RWPE2 (cell line): ENCODE data around the gene DNAJB11.
"Not testable (repeated sequence)": the region's sequence is repeated elsewhere in the genome, so short reads cannot be mapped to it uniquely, and the experiment has no call there.

Experiments used
- ATAC-seq: fragments of 200-7000 bp; cut with Tn5 transposase; 3 replicates; pipeline ENCODE4 v1.9.1; 2021; ENCODE audit warnings: low read depth
- DNase-seq: peaks from one replicate; pipeline ENCODE4 v3.0.0-alpha.2; 2020; ENCODE audit warnings: low spot score
- H3K27ac ChIP-seq: fragments of 450-650 bp; 2 replicates; pipeline ENCODE4 v1.5.1; 2017; ENCODE audit warnings: mild to moderate bottlenecking; ENCODE audit not compliant: poor library complexity, severe bottlenecking
- H3K27me3 ChIP-seq: fragments of 250-450 bp; sonication (Bioruptor Pico); 2 replicates; pipeline ENCODE4 v1.5.1; 2021; ENCODE audit warnings: mild to moderate bottlenecking, moderate library complexity; ENCODE audit not compliant: insufficient read depth, poor library complexity, severe bottlenecking
- H3K36me3 ChIP-seq: fragments of 250-450 bp; sonication (Bioruptor Pico); 2 replicates; pipeline ENCODE4 v1.5.1; 2020; ENCODE audit warnings: low read depth, mild to moderate bottlenecking, moderate library complexity
- H3K4me1 ChIP-seq: fragments of 250-450 bp; sonication (Bioruptor Pico); 2 replicates; pipeline ENCODE4 v1.5.1; 2021; ENCODE audit warnings: mild to moderate bottlenecking, moderate library complexity; ENCODE audit not compliant: insufficient read depth, poor library complexity, severe bottlenecking
- H3K4me3 ChIP-seq: fragments of 250-450 bp; sonication (Bioruptor Pico); 2 replicates; pipeline ENCODE4 v1.5.1; 2021; ENCODE audit warnings: mild to moderate bottlenecking, moderate library complexity; ENCODE audit not compliant: severe bottlenecking
- H3K9me3 ChIP-seq: fragments of 250-450 bp; sonication (Bioruptor Pico); 2 replicates; pipeline ENCODE4 v1.5.1; 2021; ENCODE audit warnings: mild to moderate bottlenecking, moderate library complexity; ENCODE audit not compliant: severe bottlenecking
- TF ChIP-seq, protein P1 (sequence below): fragments of 450-650 bp; IDR thresholded peaks from one replicate; pipeline ENCODE4 v1.5.1; 2017; ENCODE audit warnings: mild to moderate bottlenecking, moderate library complexity; ENCODE audit not compliant: poor library complexity, severe bottlenecking

DNAJB11 gene

DNA sequence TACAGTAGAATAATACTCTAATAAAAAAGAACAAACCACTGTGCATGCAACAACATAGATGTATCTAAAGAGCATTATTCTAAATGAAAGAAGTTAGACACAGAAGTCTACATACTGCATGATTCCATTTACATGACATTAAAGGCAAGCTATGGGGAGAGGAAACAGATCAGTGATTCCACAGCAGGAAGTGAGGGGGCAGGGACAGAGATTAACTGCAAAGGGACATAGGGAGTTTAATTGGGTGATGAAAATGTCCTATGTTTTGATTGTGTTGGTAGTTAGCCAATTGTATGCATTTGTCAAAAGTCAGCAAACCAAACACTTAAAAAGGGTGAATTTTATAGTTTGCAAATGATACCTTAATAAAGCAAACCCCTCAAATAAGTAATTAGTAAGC is 40.1 kb upstream of the DNAJB11 start:
- Histone ChIP-seq H3K36me3 (no peaks in the 10 kb centered on the region), H3K4me1 (no peaks in the 10 kb centered on the region), H3K4me3 (no peak overlapping the region), H3K27ac (no peak overlapping the region), H3K9me3 (no peaks in the 10 kb centered on the region), H3K27me3 (no peaks in the 10 kb centered on the region)
- TF ChIP-seq, protein P1, sequence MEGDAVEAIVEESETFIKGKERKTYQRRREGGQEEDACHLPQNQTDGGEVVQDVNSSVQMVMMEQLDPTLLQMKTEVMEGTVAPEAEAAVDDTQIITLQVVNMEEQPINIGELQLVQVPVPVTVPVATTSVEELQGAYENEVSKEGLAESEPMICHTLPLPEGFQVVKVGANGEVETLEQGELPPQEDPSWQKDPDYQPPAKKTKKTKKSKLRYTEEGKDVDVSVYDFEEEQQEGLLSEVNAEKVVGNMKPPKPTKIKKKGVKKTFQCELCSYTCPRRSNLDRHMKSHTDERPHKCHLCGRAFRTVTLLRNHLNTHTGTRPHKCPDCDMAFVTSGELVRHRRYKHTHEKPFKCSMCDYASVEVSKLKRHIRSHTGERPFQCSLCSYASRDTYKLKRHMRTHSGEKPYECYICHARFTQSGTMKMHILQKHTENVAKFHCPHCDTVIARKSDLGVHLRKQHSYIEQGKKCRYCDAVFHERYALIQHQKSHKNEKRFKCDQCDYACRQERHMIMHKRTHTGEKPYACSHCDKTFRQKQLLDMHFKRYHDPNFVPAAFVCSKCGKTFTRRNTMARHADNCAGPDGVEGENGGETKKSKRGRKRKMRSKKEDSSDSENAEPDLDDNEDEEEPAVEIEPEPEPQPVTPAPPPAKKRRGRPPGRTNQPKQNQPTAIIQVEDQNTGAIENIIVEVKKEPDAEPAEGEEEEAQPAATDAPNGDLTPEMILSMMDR, result no peak
- no peak for ATAC-seq
- DNase-seq, result no peak

DNA sequence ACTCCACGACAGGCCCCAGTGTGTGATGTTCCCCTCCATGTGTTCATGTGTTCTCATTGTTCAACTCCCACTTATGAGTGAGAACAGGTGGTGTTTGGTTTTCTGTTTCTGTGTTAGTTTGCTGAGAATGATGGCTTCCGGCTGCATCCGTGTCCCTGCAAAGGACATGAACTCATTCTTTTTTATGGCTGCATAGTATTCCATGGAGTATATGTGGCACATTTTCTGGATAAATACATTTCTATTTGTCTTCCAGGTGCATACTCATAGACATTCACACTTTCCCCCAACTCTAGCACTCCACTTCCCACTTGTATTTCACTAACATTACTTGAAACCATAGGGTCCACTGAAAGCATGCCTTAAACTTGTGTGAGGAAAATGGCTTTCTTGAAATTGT is 38.8 kb upstream of the DNAJB11 start:
- H3K9me3 ChIP-seq, DNase-seq, H3K4me1 ChIP-seq, H3K27me3 ChIP-seq, ATAC-seq, H3K27ac ChIP-seq, H3K4me3 ChIP-seq, H3K36me3 ChIP-seq: not testable (repeated sequence)

DNA sequence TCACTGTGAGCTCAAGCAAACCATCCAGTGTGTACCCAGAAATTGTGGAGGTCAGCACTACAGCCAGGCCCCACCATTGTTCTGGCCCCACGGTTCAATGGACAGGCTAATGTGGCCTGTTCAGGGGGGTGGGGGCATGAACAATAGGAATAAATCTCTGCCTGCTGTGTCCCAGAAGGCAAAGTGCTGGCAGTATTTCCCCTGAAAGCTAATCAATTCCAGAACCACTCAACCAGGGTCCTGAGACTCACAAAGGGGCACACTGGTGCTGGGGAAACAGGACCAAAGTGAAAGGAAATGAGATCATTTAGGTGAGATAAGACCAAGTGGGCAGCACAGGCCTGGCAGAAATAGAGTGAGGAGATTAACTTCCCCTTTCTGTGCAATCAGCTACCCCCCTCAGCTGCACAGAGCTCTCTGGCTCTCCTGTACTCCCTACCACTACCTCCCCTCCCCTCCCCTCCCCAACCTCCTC is 37.9 kb upstream of the DNAJB11 start:
- TF ChIP-seq, protein P1, result no peak
- Histone ChIP-seq H3K4me1 (no peaks in the 10 kb centered on the region), H3K27me3 (no peaks in the 10 kb centered on the region), H3K4me3 (no peak overlapping the region), H3K9me3 (no peaks in the 10 kb centered on the region), H3K27ac (no peak overlapping the region), H3K36me3 (no peaks in the 10 kb centered on the region)
- ATAC-seq (no peak), DNase-seq (no peak)

- H3K4me1 ChIP-seq, result no peaks in the 10 kb centered on the region
- H3K9me3 ChIP-seq, result no peaks in the 10 kb centered on the region
- H3K27me3 ChIP-seq, result no peaks in the 10 kb centered on the region
- no peak for ATAC-seq
- H3K27ac ChIP-seq, result no peak overlapping the region
- no peaks in the 10 kb centered on the region for H3K36me3 ChIP-seq
- H3K4me3 ChIP-seq, result no peak overlapping the region
- TF ChIP-seq, protein P1, result no peak
- no peak for DNase-seq
These were observed 36.3 kb upstream of the DNAJB11 start for GRCh38 chr3:186534113-186534669.

GRCh38 chr3:186536883-186537844 is 33.4 kb upstream of the DNAJB11 start:
- no peaks in the 10 kb centered on the region for H3K36me3 ChIP-seq
- no peak overlapping the region for H3K27ac ChIP-seq
- TF ChIP-seq, protein P1, result no peak
- H3K27me3 ChIP-seq, result no peaks in the 10 kb centered on the region
- DNase-seq (no peak), ATAC-seq (no peak)
- H3K4me3 ChIP-seq, result no peak overlapping the region
- H3K9me3 ChIP-seq, result no peaks in the 10 kb centered on the region
- H3K4me1 ChIP-seq, result peaks cover 7% of the 10 kb centered on the region
